ENCODE measurements around the gene GRB10.

The GRB10 gene

GRCh38 chr7:50793947-50794570 lies 11.4 kb upstream of the GRB10 start:
- no peak overlapping the region for H3K9ac ChIP-seq (ENCODE audit: low read depth, low read length)
- no peak overlapping the region for H2AFZ ChIP-seq (ENCODE audit: low read depth, low read length)
- H4K20me1 ChIP-seq (ENCODE audit: insufficient read depth, low read length) = no peaks in the 10 kb centered on the region
- TF ChIP-seq EZH2 (IDR thresholded peaks at IDR 0.05; ENCODE audit: borderline replicate concordance, low read depth, low read length, severe bottlenecking) = no peak
- TF ChIP-seq, protein P1, sequence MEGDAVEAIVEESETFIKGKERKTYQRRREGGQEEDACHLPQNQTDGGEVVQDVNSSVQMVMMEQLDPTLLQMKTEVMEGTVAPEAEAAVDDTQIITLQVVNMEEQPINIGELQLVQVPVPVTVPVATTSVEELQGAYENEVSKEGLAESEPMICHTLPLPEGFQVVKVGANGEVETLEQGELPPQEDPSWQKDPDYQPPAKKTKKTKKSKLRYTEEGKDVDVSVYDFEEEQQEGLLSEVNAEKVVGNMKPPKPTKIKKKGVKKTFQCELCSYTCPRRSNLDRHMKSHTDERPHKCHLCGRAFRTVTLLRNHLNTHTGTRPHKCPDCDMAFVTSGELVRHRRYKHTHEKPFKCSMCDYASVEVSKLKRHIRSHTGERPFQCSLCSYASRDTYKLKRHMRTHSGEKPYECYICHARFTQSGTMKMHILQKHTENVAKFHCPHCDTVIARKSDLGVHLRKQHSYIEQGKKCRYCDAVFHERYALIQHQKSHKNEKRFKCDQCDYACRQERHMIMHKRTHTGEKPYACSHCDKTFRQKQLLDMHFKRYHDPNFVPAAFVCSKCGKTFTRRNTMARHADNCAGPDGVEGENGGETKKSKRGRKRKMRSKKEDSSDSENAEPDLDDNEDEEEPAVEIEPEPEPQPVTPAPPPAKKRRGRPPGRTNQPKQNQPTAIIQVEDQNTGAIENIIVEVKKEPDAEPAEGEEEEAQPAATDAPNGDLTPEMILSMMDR (IDR thresholded peaks at IDR 0.05; ENCODE audit: borderline replicate concordance, extremely low read depth, low read length, poor library complexity, severe bottlenecking) = no peak
- no peak overlapping the region for H3K27ac ChIP-seq (ENCODE audit: low read length)
- H3K9me3 ChIP-seq (ENCODE audit: insufficient read depth, low read length, severe bottlenecking) = no peaks in the 10 kb centered on the region
- no peak overlapping the region for H3K4me2 ChIP-seq (ENCODE audit: insufficient read depth, low read length)
- no peaks in the 10 kb centered on the region for H3K27me3 ChIP-seq (ENCODE audit: insufficient read depth, low read length, poor library complexity)
- ATAC-seq (ENCODE audit: insufficient read depth, low read depth) (no peak), DNase-seq (no peak)
- no peaks in the 10 kb centered on the region for H3K79me2 ChIP-seq (ENCODE audit: insufficient read depth, low read length)
- H3K36me3 ChIP-seq (ENCODE audit: insufficient read depth, low read length) = no peaks in the 10 kb centered on the region
- H3K4me1 ChIP-seq (ENCODE audit: insufficient read depth, low read length) = no peaks in the 10 kb centered on the region
- no peak overlapping the region for H3K4me3 ChIP-seq (ENCODE audit: low read depth in 1 of 2, low read length in 2 of 2)

GRCh38 chr7:50793120-50793946 lies 10.6 kb upstream of the GRB10 start:
- no peak overlapping the region for H2AFZ ChIP-seq (ENCODE audit: low read depth, low read length)
- H3K9ac ChIP-seq (ENCODE audit: low read depth, low read length) = no peak overlapping the region
- no peak overlapping the region for H3K27ac ChIP-seq (ENCODE audit: low read length)
- ATAC-seq (ENCODE audit: insufficient read depth, low read depth) = no peak
- H3K9me3 ChIP-seq (ENCODE audit: insufficient read depth, low read length, severe bottlenecking) = no peaks in the 10 kb centered on the region
- no peak for TF ChIP-seq EZH2 (IDR thresholded peaks at IDR 0.05; ENCODE audit: borderline replicate concordance, low read depth, low read length, severe bottlenecking)
- TF ChIP-seq, protein P1 (IDR thresholded peaks at IDR 0.05; ENCODE audit: borderline replicate concordance, extremely low read depth, low read length, poor library complexity, severe bottlenecking) = no peak
- H3K79me2 ChIP-seq (ENCODE audit: insufficient read depth, low read length) = no peaks in the 10 kb centered on the region
- no peaks in the 10 kb centered on the region for H3K27me3 ChIP-seq (ENCODE audit: insufficient read depth, low read length, poor library complexity)
- H3K4me1 ChIP-seq (ENCODE audit: insufficient read depth, low read length) = no peaks in the 10 kb centered on the region
- no peaks in the 10 kb centered on the region for H3K36me3 ChIP-seq (ENCODE audit: insufficient read depth, low read length)
- no peak overlapping the region for H3K4me3 ChIP-seq (ENCODE audit: low read depth in 1 of 2, low read length in 2 of 2)
- no peak for DNase-seq
- H3K4me2 ChIP-seq (ENCODE audit: insufficient read depth, low read length) = no peak overlapping the region
- H4K20me1 ChIP-seq (ENCODE audit: insufficient read depth, low read length) = no peaks in the 10 kb centered on the region

DNA sequence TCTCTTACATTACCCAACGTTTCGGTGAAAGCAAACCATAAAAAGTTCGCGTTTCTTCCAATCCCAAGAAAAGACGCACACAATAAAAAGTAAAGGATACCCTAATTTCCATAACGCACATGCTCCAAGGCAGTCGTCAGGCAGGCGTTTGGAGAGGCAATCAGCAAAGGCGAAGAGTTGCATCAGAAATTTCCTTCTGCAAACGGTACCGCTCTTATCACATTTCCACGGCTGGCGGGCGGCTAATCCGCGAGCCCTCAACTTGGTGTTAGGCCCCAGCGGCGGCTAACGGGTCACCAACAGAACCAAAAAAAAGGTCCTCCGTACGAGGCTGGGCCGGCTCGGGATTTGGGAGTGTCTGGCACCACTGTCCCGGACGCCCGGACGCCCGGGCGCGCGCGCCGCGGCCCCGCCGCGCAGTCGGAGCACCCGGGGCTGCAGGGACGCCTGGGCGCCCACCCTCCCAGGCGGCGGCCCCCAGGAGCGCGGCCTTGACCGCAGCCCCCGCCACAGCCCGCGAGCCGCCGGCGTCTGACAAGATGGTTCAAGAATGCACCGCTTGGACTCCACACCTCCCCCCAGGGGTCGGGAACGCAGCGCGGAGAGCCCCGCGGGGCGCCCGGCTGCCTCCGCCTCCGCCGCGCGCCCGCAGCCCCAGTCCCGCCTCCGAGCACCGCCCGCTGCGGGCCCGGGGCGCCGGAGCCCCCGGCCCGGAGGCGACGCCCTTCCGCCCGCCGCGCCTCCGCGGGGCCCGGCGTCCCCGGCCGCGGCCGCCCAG lies 9.8 kb upstream of the GRB10 start:
- no peaks in the 10 kb centered on the region for H3K27me3 ChIP-seq (ENCODE audit: insufficient read depth, low read length, poor library complexity)
- no peaks in the 10 kb centered on the region for H4K20me1 ChIP-seq (ENCODE audit: insufficient read depth, low read length)
- no peak overlapping the region for H3K27ac ChIP-seq (ENCODE audit: low read length)
- no peak overlapping the region for H2AFZ ChIP-seq (ENCODE audit: low read depth, low read length)
- no peak for DNase-seq
- no peaks in the 10 kb centered on the region for H3K36me3 ChIP-seq (ENCODE audit: insufficient read depth, low read length)
- H3K9me3 ChIP-seq (ENCODE audit: insufficient read depth, low read length, severe bottlenecking) = peaks cover 2% of the 10 kb centered on the region
- no peak overlapping the region for H3K4me3 ChIP-seq (ENCODE audit: low read depth in 1 of 2, low read length in 2 of 2)
- no peak for ATAC-seq (ENCODE audit: insufficient read depth, low read depth)
- no peaks in the 10 kb centered on the region for H3K4me1 ChIP-seq (ENCODE audit: insufficient read depth, low read length)
- TF ChIP-seq, protein P1 (IDR thresholded peaks at IDR 0.05; ENCODE audit: borderline replicate concordance, extremely low read depth, low read length, poor library complexity, severe bottlenecking) = no peak
- no peak for TF ChIP-seq EZH2 (IDR thresholded peaks at IDR 0.05; ENCODE audit: borderline replicate concordance, low read depth, low read length, severe bottlenecking)
- no peak overlapping the region for H3K9ac ChIP-seq (ENCODE audit: low read depth, low read length)
- H3K4me2 ChIP-seq (ENCODE audit: insufficient read depth, low read length) = no peak overlapping the region
- H3K79me2 ChIP-seq (ENCODE audit: insufficient read depth, low read length) = no peaks in the 10 kb centered on the region
